Activated naive CD8-positive, alpha-beta T cell treated with anti-CD3 and anti-CD28 coated beads, Interleukin-2, amount 50 U/mL, for 16 hours (primary cell): Measurements from ENCODE around the gene B3GALT4.
A peak's percentile ranks its signal among the peaks of the same experiment; 100 is the strongest.
"Not testable (repeated sequence)": the region's sequence is repeated elsewhere in the genome, so short reads cannot be mapped to it uniquely, and the experiment has no call there.

Experiments
- DNase-seq: peaks from one replicate; pipeline ENCODE4 v3.0.0-alpha.2; 2020; ENCODE audit warnings: low read depth, low spot score

B3GALT4 gene, protein sequence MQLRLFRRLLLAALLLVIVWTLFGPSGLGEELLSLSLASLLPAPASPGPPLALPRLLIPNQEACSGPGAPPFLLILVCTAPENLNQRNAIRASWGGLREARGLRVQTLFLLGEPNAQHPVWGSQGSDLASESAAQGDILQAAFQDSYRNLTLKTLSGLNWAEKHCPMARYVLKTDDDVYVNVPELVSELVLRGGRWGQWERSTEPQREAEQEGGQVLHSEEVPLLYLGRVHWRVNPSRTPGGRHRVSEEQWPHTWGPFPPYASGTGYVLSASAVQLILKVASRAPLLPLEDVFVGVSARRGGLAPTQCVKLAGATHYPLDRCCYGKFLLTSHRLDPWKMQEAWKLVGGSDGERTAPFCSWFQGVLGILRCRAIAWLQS

DNA sequence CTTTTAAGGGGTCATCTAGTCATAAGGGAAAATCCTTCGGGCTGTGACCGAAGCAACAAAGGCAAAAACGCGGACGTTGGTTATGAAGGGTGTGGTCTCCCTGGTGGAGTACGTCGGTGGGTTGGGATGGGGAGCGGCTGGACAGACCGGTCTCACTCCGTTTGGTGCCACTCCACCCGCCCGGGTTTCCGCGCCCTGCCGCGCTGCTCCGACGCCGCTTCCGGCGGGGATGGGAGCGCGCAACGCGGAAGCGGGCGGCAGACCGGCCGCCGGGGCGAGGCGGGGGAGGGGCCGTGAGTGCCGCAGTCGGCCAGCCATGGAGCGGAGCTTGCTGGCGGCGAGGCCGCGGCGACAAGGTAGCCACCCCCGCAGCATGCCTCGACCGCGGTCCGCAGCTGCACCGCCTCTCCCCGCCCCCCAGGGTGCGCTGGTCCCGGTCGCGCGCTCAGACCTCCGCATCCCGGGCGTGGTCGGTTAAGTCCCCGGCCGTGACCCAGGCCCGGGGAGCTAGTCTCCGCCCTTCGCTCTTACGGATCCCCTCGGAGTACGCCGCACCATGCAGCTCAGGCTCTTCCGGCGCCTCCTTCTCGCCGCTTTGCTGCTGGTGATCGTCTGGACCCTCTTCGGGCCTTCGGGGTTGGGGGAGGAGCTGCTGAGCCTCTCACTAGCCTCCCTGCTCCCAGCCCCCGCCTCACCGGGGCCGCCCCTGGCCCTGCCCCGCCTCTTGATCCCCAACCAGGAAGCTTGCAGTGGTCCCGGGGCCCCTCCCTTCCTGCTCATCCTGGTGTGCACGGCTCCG is at the start of gene B3GALT4:
TSS of gene B3GALT4 (plus strand) at position 260 of the 799 bp plus-strand sequence. CDS start at position 557, 297 bp downstream.
- DNase-seq: peak; percentile 41

- DNase-seq: no peak
Measured at GRCh38 chr6:33235221-33235634, 41.7 kb upstream of the B3GALT4 start.

DNA sequence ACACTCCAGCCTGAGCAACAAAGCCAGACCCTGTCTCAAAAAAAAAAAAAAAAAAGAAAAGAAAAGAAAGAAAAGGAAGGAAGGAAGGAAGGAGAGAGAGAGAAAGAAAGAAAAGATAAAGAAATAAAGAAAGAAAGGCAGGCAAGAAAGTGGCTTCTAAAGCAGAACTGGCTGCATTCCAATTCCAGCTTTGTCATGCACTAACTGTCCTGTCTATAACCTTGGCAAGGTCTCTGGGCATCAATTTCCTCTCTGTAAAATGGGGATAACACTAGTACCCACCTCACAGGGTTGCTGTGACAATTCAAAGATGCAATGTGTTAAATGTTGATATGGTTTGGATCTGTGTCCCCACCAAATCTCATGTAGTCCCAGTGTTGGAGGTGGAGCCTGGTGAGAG is 40.6 kb upstream of the B3GALT4 start:
- DNase-seq: no peak

- DNase-seq: no peak
Measured at GRCh38 chr6:33236852-33237251, 40.1 kb upstream of the B3GALT4 start.

DNA sequence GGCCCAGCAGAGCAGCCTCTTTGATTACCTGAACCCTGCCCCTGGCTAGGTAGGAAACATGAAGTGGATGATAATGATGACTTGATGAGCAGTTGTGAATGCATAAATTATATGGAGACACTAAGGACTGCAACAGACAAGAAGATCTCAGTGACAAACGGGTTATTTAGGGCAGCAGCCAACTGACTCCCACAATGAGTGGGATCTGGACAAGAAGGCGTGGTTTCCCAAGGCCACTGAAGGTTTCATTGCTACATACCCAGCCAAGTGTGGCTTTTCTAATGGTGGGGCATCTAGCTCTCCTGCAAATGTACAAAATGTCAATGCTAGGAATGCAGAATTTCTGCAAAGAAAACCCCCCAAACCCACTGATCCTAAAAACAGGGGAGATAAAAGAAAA is 39.2 kb upstream of the B3GALT4 start:
- no peak for DNase-seq

GRCh38 chr6:33241968-33242367 is 35.0 kb upstream of the B3GALT4 start:
- no peak for DNase-seq

DNA sequence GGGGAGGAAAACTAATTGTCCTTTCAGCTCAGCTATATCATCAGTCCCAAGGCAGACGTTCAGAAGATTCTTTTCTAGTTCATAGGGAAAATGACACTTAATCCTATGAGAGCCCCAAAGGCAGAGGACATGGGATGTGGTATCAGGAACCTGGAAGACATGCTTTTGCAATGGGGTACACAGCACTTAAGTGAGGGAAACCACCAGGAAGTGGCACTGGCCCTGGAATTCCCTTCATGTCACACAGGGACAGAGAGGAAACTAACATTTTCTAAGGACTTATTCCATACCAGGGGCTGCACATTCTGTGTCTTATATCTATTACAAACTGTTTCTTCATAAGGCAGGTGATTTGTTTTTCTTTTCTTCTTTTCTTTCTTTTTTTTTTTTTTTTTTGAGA is 33.4 kb upstream of the B3GALT4 start:
- no peak for DNase-seq

- DNase-seq: peak; percentile 86
Measured at GRCh38 chr6:33247977-33248642, 28.8 kb upstream of the B3GALT4 start.

DNA sequence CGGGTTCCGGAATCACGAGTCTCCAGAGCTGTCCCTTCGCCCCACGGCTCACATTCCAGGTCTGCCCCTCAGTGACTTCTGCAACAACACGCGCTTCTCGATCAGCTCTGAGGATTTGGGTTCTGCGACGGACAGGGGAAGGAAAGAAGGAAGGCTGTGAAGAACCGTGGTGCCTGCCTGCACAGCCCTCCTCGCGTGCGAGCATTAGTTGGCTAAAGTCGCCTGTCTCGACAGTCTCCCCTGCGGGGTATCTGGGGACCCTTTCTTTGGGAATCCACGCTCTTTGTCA is 28.3 kb upstream of the B3GALT4 start:
- no peak for DNase-seq

DNA sequence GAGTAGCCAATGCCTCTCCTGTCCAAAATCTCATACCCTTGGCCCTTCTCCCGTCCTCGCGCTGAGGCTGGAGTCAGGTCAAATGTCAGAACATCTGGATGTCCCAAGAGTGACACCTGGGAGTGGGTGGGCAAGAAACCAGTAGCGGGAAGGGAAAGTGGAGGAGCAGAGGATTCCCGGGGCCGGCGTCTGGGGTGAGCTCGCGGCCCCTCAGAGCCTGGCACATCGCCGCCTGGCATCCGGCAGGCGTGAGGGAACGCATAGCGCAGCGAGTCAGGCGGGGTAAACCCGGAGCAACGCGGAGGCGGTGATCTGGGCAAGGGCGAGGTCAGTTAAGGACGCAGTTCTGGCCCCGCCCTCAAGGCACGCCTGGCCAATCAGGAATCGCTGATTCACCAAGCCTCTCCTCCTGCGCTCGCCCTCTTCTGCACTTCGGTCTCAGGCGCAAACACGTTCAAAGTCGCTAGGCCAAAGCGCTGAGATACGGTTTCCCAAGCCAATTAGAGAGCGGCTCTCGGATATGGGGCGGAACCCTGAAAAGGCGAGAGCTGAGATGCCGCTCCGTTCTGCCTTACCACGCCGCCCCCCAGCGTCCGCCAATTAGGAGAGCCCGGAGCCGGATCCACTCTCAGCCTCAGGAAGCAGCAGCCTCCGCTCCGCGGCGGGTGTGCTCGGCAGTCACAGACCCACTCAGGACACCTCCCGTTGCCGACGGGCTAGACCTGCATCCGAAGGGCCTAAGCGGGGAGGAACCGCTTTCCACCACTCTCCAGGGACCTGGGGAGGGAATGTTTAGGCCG is 27.8 kb upstream of the B3GALT4 start:
- peak; percentile 80 for DNase-seq

DNA sequence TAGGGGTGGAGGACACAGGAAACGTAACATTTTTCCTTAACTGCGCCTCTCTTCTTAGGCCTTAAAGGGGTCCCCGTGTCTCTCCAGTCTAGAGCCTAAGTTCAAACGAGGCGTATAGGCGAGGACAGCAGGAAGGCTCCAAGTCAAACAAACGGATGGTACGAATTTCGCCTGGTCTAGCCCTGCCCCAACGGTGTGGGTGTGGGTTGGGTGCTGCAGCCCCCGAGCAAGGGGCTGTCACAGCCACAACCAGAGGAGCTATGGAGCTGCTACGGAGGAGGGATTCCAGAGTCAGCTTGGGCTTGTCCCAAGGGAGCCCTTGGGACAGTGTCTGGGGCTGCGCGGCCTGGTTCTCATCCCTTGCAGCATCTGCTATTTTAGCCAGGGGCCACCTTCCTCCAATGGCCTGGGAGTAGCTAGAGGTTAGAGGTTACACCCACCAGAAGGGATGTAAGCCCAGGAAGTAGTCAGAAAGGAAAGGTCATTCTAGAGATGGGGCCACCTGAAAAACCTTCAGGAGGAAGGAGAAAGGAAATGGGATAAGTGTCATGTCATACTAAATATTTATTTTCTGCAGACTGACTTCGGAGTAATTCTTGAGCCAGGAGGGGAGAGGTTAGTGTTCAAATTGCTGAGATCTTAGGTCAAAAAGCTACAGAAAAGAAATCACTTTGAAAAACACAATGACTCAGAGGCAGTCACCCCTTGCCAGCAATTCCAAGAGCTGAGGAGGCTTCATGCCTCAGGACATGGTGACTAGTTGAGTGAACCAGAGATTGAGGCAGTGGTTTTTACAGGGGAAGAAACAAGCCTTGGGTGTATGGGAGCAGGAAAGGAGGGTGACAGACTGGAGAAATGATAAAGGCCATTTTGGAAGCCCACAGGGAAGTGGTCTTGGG is 26.9 kb upstream of the B3GALT4 start:
- no peak for DNase-seq

GRCh38 chr6:33250731-33251130 is 26.2 kb upstream of the B3GALT4 start:
- DNase-seq: no peak

DNA sequence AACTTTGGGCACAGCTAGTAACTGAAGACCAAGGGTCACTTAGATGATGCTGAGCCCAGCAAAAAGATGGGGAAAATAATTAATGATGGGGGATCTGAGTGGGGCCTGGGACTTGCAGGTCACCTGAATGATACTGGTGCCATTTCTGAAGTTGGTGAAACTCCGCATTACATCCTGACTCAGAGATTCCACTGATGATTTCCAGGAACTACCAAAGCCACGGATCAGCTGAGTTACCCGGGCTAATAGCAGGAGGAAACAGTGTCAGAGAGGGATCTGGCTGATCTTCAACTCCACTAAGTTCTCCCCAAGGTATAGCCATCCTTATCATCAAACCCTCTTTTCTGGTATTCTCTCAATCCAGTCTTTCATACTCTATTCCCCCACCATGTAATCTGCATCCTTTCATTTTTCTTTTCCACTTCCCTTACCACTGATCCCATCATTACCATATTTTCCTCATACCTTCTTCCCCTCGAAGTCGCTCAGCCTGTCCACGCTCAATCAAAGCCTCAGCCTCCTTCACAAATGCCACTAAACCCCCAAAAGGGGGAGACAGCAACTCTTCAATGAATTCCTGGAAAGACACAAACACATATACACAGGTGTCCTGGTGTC is 25.4 kb upstream of the B3GALT4 start:
- DNase-seq: no peak

- no peak for DNase-seq
Measured at GRCh38 chr6:33252759-33253158, 24.2 kb upstream of the B3GALT4 start.

- no peak for DNase-seq
Measured at GRCh38 chr6:33254591-33254990, 22.3 kb upstream of the B3GALT4 start.

DNA sequence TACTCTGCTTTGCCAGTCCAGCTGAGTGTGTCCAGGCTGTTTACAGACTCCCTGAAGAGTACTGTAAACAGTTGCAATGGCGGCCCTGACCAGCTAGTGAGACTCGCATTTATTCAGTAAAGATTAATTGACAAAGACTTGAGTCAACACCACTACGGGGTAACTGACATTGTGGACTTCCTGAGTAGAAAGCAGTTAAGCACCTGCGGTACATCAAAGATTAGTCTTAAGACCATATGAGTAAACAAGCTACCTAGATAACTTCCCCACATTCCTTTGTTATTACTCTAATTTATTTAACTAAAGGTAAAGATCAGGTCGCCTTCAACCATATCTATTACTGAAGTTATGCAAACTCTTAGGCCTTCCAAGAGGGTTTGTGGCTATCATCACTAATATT is 17.9 kb upstream of the B3GALT4 start:
- no peak for DNase-seq

DNA sequence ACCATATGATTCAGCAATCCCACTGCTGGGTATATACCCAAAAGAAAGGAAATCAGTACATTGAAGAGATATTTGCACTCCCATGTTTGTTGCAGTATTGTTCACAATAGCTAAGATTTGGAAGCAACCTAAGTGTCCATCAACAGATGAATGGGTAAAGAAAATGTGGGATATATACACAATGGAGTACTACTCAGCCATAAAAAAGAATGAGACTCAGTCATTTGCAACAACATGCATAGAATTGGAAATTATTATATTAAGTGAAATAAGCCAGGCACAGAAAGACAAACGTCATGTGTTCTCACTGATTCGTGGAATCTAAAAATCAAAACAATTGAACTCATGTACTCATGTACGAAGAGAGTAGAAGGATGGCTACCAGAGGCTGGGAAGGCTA is 14.4 kb upstream of the B3GALT4 start:
- DNase-seq: not testable (repeated sequence)

DNA sequence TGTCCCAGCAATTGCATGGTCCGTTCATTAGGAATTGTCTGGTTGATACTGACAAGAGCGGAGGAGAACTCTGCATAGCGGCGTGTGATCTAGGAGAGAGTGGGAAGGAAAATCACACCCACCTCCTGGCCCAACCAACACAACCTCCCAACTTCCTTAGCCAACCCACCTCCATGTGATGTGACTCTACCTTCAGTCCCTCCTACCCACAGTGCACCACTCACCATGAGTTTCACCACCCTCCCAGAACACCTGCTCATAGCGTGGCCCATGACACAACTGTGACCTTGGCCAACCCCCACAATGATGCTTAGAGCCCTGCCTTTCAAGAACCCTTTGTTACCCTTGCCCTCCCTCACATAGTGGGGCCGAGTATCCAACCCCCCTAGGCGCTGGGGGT is 12.9 kb upstream of the B3GALT4 start:
- no peak for DNase-seq

DNA sequence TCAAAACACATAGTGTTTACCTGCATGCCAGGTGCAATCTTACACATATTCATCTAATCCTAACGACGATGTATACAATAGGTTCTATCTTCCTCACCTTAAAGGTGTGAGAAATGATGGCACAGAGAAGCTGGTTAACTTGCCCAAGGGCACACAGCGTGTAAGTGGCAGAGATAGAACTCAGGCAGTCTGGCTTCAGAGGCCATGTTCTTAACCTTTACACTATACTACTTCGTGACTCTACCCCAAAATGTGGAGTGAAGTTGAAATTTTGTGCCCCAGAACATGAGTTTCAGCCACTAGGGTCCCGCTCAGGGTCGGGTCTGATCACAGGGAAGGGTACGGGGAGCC is 5.8 kb upstream of the B3GALT4 start:
- DNase-seq: no peak
